Measurements from ENCODE around the gene UBE2L3.
"Not testable (repeated sequence)": the region's sequence is repeated elsewhere in the genome, so short reads cannot be mapped to it uniquely, and the experiment has no call there.

UBE2L3 gene

DNA sequence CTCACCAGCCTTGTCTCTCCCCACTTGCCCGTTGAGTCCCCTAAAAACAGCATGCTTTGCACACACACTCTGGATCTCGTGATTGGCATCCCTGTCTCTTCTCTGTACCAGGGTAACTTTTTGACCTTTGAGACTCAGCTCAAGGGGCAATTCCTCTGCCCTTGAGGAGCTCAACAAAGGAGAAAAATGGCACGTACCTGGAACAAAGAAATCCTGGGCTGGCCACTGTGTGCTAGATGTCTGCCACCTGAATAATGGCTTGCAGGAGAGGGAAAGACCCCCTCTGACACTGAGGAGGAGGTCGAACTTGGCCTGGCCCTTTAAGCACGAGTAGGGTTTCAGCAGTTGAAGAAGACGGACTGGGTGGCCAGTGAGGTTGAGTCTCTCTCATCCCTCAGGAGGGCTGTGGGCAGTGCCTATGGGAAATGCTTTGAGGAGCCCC lies 5.8 kb downstream of the UBE2L3 start:
- no peak for DNase-seq

GRCh38 chr22:21573750-21574494 lies 6.4 kb downstream of the UBE2L3 start:
- DNase-seq, result no peak

- DNase-seq, result no peak
These were observed 11.9 kb downstream of the UBE2L3 start for GRCh38 chr22:21579474-21579851.

DNA sequence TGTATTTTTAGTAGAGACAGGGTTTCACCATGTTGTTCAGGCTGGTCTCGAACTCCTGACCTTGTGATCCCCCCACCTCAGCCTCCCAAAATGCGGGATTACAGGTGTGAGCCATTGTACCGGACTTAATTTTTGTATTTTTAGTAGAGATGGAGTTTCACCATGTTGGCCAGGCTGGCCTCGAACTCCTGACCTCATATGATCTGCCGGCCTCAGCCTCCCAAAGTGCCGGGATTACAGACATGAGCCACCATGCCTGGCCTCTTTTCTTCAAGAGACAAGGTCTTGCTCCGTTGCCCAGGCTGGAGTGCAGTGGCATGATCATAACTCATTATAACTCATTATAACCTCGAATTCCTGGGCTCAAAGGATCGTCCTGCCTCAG lies 13.1 kb downstream of the UBE2L3 start:
- not testable (repeated sequence) for DNase-seq

GRCh38 chr22:21581009-21581713 lies 13.6 kb downstream of the UBE2L3 start:
- not testable (repeated sequence) for DNase-seq

GRCh38 chr22:21582801-21583740 lies 15.6 kb downstream of the UBE2L3 start:
- no peak for DNase-seq

- DNase-seq, result no peak
These were observed 17.9 kb downstream of the UBE2L3 start for GRCh38 chr22:21585389-21585788.

DNA sequence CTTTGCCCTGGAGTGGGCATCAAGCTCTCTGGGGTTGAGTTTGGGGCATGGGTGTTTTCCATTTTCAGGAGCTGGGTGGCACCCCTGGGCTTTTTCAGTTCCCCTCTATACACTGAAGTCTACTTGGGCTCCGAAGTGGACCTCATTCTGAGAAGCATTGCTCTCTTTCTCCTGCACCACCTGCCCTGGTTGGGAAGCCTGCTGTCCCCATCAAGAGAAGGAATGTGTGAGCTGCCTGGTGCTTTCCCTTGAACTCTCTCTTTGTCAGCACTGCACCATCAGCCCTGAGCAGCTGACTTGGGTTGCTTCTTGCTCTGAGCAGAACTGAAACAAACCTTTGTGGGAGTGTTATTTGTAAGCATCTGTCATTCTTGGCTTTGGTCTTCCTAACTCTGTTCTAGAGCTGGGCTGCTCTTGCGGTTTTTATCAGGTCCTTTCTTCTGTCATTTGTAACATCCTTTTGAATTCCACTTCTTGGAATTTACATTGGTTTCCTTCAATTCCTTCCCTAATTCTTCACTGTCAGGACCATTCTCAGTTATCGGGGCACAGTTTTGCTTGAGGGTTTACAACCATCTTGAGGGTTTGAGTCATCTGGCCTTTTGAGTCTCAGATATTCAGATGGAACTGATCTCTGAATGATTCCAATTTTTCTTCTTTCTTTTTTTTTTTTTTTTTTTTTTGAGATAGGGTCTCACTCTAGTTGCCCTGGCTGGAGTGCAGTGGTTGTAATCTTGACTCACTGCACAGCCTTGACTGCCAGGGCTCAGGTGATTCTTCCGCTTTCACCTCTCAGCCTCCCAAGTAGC lies 20.5 kb downstream of the UBE2L3 start:
- peak; percentile 56 for DNase-seq

DNA sequence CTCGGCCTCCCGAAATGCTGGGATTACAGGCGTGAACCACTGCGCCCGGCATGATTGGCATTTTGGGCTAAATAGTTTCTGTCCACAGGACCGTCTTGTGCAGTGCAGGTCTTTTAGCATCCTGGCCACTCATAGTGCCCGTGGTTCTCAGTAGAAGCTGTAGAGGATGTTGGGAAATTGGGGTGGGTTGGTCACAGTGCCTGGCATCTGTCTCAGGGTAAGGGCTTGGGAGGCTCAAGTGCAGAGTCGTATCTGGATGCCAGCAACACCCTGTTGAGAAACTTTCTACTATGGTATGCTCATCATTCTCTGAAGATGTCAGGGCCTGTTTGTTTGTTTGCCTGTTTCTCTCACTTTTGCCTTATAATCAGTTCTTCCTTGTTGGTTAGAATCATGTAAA lies 21.9 kb downstream of the UBE2L3 start:
- no peak for DNase-seq

DNA sequence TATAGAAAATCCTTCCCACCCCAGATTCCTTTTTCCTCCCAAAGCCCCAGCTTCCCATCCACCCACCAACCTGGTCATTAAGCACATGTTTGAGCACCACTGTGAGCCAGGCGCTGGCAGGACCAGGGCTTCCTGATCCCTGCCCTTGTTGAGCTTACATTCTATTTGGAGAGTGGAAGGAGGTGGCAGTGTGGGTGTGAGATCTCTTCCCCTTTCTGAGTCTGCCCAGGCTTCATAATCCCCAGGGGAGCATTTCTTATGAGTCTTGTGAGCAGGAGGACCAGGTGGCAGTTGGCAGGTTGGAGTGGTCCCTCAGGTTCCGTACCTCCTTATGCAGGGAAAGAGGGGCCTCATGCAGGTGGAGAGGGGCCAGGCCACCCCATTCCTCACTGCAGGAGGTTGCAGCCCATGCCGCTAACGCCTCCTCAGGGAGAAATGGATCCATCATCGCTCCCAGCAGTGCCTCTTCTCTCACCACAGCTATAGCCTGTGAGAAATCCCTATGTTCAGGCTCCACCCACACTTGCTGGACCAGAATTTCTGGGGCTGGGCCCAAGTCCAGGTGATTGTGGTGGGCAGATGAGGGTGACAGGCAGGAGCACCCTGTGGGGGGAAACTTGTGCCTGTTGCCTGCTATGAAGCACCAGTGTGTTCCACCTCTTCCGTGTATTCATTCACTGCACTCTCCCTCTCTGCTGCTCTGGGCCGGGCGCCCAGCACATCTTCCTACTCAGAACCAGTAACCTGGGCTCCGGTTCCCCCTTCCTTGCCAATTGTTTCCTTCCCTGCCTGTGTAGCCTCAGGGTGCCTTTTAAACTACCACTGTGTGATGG lies 23.5 kb downstream of the UBE2L3 start:
- DNase-seq, result no peak

- no peak for DNase-seq
These were observed 24.2 kb downstream of the UBE2L3 start for GRCh38 chr22:21591695-21592094.

GRCh38 chr22:21592422-21592821 lies 24.9 kb downstream of the UBE2L3 start:
- DNase-seq, result no peak

DNA sequence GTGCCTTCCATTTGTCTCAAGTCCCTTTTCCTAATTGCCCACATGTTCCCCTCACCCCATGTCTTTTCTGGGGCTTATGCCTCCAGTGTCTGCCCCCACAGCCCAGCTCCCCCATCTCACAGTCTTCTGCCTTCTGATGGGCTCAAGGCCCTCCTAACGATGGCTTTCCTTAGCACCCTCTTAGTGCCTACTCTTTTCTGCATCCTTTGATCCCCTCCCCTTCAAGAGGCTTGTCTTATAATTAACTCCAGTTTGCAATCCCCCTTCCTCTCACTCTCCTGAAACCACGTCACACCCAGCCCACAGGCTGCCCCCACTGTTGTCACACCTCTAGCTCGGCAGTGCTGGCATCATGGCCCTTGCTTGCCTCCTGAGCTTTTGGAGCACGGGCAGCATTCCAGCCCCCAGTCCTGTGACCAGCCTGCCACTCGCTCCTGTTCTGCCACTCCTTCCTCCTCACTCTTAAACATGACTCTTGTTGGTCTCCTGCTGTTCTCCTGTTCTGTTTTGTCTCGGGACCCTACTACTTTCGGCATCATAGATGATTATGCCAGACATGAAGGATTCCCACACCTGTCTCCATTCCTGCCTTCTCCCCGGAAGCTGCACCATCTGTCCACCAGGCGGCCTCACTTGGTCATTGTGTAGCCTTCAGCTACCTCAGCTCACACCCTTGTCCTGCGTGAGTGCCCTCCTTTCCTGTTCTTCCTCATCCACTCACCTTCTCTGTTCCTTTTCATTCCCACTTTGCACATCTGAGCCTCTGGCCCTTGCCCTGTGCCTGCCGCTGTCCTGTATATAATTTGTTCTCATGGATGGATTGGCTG lies 26.1 kb downstream of the UBE2L3 start:
- DNase-seq, result no peak

DNA sequence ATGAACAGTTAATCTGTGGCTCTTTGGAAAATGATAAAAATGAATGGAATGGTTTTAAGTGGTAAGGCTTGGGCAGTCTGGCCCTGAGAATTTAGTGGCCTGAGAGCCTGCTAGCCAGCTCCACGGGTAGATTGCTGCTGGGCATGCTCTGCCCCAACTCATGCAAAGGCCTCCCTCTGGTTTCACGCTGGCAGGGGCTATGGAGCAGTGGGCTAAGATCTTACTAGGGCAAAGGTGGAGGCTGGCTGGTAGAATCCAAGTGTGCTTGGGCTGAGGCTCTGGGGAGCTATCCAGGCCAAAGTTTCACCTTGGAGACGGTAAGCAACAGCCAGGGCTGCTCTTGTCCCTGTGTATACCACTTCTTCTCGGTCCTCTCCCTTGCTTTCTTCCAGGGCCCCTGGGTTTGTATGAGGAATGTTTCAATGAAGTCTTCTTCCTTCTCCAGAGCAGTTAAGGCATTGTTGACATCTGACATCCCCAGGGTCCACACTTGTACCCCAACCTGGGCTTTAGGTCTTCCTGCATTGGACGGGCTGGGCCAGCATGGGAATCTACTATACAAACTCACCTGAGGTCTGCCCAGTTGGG lies 27.4 kb downstream of the UBE2L3 start:
- DNase-seq, result no peak

- DNase-seq, result not testable (repeated sequence)
These were observed 29.0 kb downstream of the UBE2L3 start for GRCh38 chr22:21596356-21597135.

GRCh38 chr22:21598302-21598701 lies 30.8 kb downstream of the UBE2L3 start:
- no peak for DNase-seq

- no peak for DNase-seq
These were observed 31.8 kb downstream of the UBE2L3 start for GRCh38 chr22:21599053-21599893.

DNA sequence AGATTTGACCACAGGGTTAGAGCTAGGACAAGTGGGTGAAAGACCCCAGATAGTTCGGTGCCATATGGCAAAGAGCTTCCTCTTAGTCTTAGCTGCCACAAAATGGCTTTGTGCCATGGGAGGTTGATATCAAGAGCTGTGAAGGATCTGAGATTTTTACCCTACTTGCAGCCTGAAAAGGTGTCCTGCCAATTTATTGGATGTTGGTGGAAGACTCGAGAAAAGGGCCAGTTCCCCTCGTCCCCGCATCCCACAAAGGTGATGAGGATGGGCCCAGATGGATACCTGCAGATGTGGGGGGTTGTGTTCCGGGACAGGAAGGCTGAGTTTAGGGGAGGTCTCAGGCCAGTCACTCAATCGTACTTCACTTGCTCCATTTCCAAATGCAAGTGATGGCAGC lies 35.1 kb downstream of the UBE2L3 start:
- no peak for DNase-seq

All from EL (cell line).